ENCODE results near the gene RAB21. TPM values are rescaled to one million over a fixed set of nuclear protein-coding genes. Genes with fewer than 3 reads are reported as not detected.

The RAB21 gene
- total and polyA plus RNA-seq, 2 of the 13 experiments (the other 11 are each of a cell fraction or from before 2014, with no cell fraction given): 4.4 to 50.9 TPM

GRCh38 chr12:71718611-71719010 lies 36.1 kb upstream of the RAB21 start:
- Histone ChIP-seq H3K4me2 (ENCODE audit: low read depth, low read length) (no peak overlapping the region), H4K20me1 (ENCODE audit: insufficient read depth, low read length) (no peaks in the 10 kb centered on the region), H3K9me3 (ENCODE audit: low read length) (peaks cover 6% of the 10 kb centered on the region; the same call in 1 of the 2 replicates), H3K4me1 (ENCODE audit: insufficient read depth, low read length) (no peaks in the 10 kb centered on the region), H3K27ac (ENCODE audit: extremely low read length, insufficient read depth, low read length) (no peak overlapping the region), H3K27me3 (ENCODE audit: control insufficient read depth in 1 of 2, insufficient read depth in 2 of 2, low read length in 2 of 2) (no peaks in the 10 kb centered on the region), H2AFZ (ENCODE audit: low read length) (no peak overlapping the region), H3K36me3 (replicated peaks in 1 of 2; ENCODE audit: control insufficient read depth in 1 of 2, insufficient read depth in 2 of 2, low read length in 2 of 2) (no peaks in the 10 kb centered on the region), H3K4me3 (replicated peaks in 1 of 3; ENCODE audit: insufficient read depth in 1 of 3, low read depth in 2 of 3, low read length in 3 of 3) (no peak overlapping the region), H3K79me2 (ENCODE audit: insufficient read depth, low read length) (no peaks in the 10 kb centered on the region), H3K9ac (ENCODE audit: insufficient read depth, low read depth, low read length) (no peak overlapping the region)
- no peak for FAIRE-seq
- TF ChIP-seq ZNF552 (CRISPR knock-in tag; IDR thresholded peaks at IDR 0.05; ENCODE audit: borderline replicate concordance): no peak
- no peak for TF ChIP-seq MXD1 (CRISPR knock-in tag; IDR thresholded peaks at IDR 0.05)
- no peak for TF ChIP-seq ELF3 (CRISPR knock-in tag; IDR thresholded peaks at IDR 0.05)
- no peak for TF ChIP-seq MYNN (CRISPR knock-in tag; IDR thresholded peaks at IDR 0.05; ENCODE audit: low read depth)
- no peak for TF ChIP-seq NR0B2 (CRISPR knock-in tag; IDR thresholded peaks at IDR 0.05)
- no peak for TF ChIP-seq E2F2 (CRISPR knock-in tag; IDR thresholded peaks at IDR 0.05; ENCODE audit: borderline replicate concordance)
- no peak for DNase-seq (ENCODE audit: low spot score)
- POLR2A ChIA-PET: no interaction called here
- no peak for ATAC-seq
- CTCF ChIA-PET (ENCODE audit: low intra/inter-chr PET ratio, low total read pairs): no interaction called here
- BruUV-seq (replicated peaks): no TSS peak
- intact Hi-C loops (cut with micrococcal nuclease; ENCODE audit: unreplicated experiment) (no loop called here), in situ Hi-C loops (cut with HindIII; ENCODE audit: extremely low pct_ligation_motif_present, low pct_unique_long_range_greater_than_20kb) (no loop called here)

All from HepG2 (cell line).